Right lobe of liver (tissue), 6 donors: Measurements from ENCODE around the gene IRX2. TPM values are rescaled to one million over a fixed set of nuclear protein-coding genes. Genes with fewer than 3 reads are reported as not detected.

Experiments used
- ATAC-seq, 4 donors: fragments of 200-7000 bp; cut with Tn5 transposase; one replicate each; pipeline ENCODE4 v1.9.1; 2020; ENCODE audit warnings: mild to moderate bottlenecking in 4 of 4, moderate library complexity in 4 of 4
- DNase-seq, 3 donors: peaks; one replicate each; pipeline ENCODE4 v3.0.0-alpha.2; 2020
- H3K27ac ChIP-seq, 3 donors: fragments of 200-600 bp; one replicate each; pipeline ENCODE4 v1.8.0; 2022
- H3K27me3 ChIP-seq, 2 donors: fragments of 200-600 bp; one replicate each; pipeline ENCODE4 v1.8.0; 2022
- H3K36me3 ChIP-seq, 4 donors: fragments of 200-600 bp; sonication (generic) in 1 of 4; one replicate each; pipeline versions ENCODE4 v1.5.1 to v1.8.0; 2017 to 2022; ENCODE audit warnings: control low read depth in 1 of 4
- H3K4me1 ChIP-seq, 4 donors: fragments of 200-600 bp; sonication (generic) in 1 of 4; one replicate each; pipeline versions ENCODE4 v1.5.1 to v1.8.0; 2017 to 2022; ENCODE audit warnings: control low read depth in 1 of 4
- H3K4me3 ChIP-seq, 3 donors: fragments of 200-600 bp; one replicate each; pipeline ENCODE4 v1.8.0; 2022
- H3K9me3 ChIP-seq, 4 donors: fragments of 200-600 bp; sonication (generic) in 1 of 4; one replicate each; pipeline versions ENCODE4 v1.5.1 to v1.8.0; 2017 to 2022; ENCODE audit warnings: control low read depth in 1 of 4
- POLR2A ChIP-seq: fragments of 450-650 bp; IDR thresholded peaks from one replicate; pipeline ENCODE4 v1.6.1; 2017; ENCODE audit warnings: antibody characterized with exemption, mild to moderate bottlenecking
- WGBS: methylation state at CpG from one replicate; pipeline ENCODE4 v1.1.6; 2018; ENCODE audit warnings: low coverage, low lambda C conversion rate; ENCODE audit not compliant: insufficient coverage; ENCODE audit errors: missing lambda C conversion rate; 5-methylcytosine and 5-hydroxymethylcytosine counted together
- intact Hi-C, 2 donors: fragments of 100-400 bp; cut with DNase I; formaldehyde crosslinking; loops; one replicate each; pipeline versions ENCODE4 v1.11.2 to v1.14.1; 2022
- total RNA-seq, 6 experiments: library from RNA; depleted of rRNA in 2 of 6; stranded (reverse); fragments of >200 nt in 2 of 6; fragmentation: NEBNext Ultra II Directional in 3 of 6; extraction: Animal tissue kit (Norgen Biotek cat#: 25700) in 3 of 6; gene quantifications; one replicate each; pipeline versions ENCODE4 v1.1.0 to v1.2.4, GENCODE V29; 2016 to 2023
- TF ChIP-seq, protein P1 (sequence below), 4 donors: fragments of 200-600 bp in 3 of 4; fragments of 450-650 bp in 1 of 4; IDR thresholded peaks; one replicate each; pipeline versions ENCODE4 v1.5.1 to v1.8.0; 2016 to 2022; ENCODE audit warnings: antibody characterized with exemption in 4 of 4, mild to moderate bottlenecking in 2 of 4
- donor health status: DM: no; HTN: yes; CAD: no.
- donor health status: DM: no; HTN: no; CAD: no.
- donor health status: DM: no; HTN: no; CAD: no.
- donor health status: DM: no; HTN: yes; CAD: no.
- donor health status: DM: no; HTN: yes; CAD: no.

The IRX2 gene
- total RNA-seq, 6 experiments from 2014 or later = not detected

- peaks cover 0 to 6% (median 0%) of the 10 kb centered on the region in 4 donors for H3K4me1 ChIP-seq
- H3K4me3 ChIP-seq = no peak overlapping the region
- H3K9me3 ChIP-seq = no peaks in the 10 kb centered on the region
- ATAC-seq (no peak), DNase-seq (no peak)
- intact Hi-C loops = no loop called here
- peaks cover 0 to 67% of the 10 kb centered on the region in 2 donors for H3K27me3 ChIP-seq
- no peak overlapping the region for H3K27ac ChIP-seq
- H3K36me3 ChIP-seq = no peaks in the 10 kb centered on the region
- WGBS = 38% methylated on average over 2 of the region's 2 CpGs
- TF ChIP-seq, protein P1, sequence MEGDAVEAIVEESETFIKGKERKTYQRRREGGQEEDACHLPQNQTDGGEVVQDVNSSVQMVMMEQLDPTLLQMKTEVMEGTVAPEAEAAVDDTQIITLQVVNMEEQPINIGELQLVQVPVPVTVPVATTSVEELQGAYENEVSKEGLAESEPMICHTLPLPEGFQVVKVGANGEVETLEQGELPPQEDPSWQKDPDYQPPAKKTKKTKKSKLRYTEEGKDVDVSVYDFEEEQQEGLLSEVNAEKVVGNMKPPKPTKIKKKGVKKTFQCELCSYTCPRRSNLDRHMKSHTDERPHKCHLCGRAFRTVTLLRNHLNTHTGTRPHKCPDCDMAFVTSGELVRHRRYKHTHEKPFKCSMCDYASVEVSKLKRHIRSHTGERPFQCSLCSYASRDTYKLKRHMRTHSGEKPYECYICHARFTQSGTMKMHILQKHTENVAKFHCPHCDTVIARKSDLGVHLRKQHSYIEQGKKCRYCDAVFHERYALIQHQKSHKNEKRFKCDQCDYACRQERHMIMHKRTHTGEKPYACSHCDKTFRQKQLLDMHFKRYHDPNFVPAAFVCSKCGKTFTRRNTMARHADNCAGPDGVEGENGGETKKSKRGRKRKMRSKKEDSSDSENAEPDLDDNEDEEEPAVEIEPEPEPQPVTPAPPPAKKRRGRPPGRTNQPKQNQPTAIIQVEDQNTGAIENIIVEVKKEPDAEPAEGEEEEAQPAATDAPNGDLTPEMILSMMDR (IDR thresholded peaks at IDR 0.05) = no peak
- no peak for TF ChIP-seq POLR2A
Observed at GRCh38 chr5:2744485-2744884, 7.0 kb downstream of the IRX2 start.

- Histone ChIP-seq H3K4me3 (no peak overlapping the region), H3K4me1 (peaks cover 0 to 10% (median 0%) of the 10 kb centered on the region in 4 donors), H3K27me3 (peaks cover 0 to 63% of the 10 kb centered on the region in 2 donors), H3K36me3 (no peaks in the 10 kb centered on the region), H3K27ac (no peak overlapping the region), H3K9me3 (no peaks in the 10 kb centered on the region)
- ATAC-seq (no peak), DNase-seq (no peak)
- 8% methylated on average over 23 of the region's 55 CpGs for WGBS
- TF ChIP-seq, protein P1 (IDR thresholded peaks at IDR 0.05) = no peak
- TF ChIP-seq POLR2A = no peak
- intact Hi-C loops = no loop called here
Observed at GRCh38 chr5:2742921-2743679, 8.4 kb downstream of the IRX2 start.

DNA sequence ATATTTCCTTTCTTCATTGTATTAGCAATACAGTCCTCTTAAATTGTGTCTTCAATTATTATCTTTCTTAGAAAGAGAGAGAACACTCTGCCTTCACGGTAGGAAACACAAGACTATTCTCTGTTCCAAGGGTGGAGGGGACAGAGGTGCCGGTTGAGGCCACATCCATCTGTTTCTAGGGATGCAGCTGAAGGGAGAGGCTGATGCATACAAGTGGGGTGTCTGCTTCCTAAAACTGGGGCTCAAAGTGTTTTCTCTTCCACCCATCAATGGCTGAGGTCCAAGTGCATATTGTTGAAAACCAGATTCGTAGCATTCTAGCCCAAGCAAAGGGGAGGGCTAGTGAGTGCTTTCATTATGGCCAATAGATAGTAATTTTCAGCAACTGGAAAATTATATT, 9.5 kb downstream of the IRX2 start:
- Histone ChIP-seq H3K4me3 (no peak overlapping the region), H3K36me3 (no peaks in the 10 kb centered on the region), H3K27me3 (peaks cover 0 to 65% of the 10 kb centered on the region in 2 donors), H3K4me1 (peaks cover 0 to 10% (median 0%) of the 10 kb centered on the region in 4 donors), H3K9me3 (no peaks in the 10 kb centered on the region), H3K27ac (no peak overlapping the region)
- DNase-seq = no peak
- no peak for ATAC-seq
- TF ChIP-seq, protein P1 (IDR thresholded peaks at IDR 0.05) = no peak
- TF ChIP-seq POLR2A = no peak
- intact Hi-C loops = no loop called here
- WGBS = 2% methylated on average over 3 of the region's 3 CpGs

DNA sequence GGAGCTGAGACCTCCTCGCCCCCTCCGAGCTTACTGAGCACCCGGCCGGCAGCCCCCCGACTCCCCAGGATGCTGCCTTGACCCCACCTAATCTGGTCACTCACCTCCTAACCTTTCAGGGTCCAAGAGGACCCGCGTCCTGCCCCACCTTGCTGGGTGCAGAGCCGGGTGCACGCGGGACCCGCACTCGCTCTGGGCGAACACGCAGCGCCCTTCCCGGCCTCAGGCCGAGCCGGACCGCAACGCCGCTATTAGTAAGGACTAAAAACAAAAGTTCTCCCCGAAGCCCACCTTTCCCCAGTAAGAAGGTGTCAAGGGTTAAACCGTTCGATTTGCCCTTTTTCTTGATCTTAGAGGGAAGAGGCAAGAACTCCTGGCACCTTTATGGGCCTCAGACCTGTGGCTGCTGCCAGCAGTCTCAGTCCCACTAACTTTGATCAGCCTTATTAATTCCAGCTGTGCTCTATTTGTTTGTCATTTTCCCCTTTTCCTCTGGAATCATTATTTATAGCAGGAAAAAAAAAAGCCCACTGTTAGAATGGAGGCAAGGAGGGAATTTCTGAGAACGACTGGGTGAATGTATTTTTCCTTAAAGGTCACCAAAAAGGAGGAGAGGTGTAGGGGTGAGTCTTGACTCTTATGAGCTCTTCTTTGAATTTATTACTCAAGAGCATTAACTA, 10.5 kb downstream of the IRX2 start:
- Histone ChIP-seq H3K27me3 (peaks cover 0 to 61% of the 10 kb centered on the region in 2 donors), H3K9me3 (no peaks in the 10 kb centered on the region), H3K4me1 (peaks cover 0 to 10% (median 0%) of the 10 kb centered on the region in 4 donors), H3K36me3 (no peaks in the 10 kb centered on the region), H3K27ac (no peak overlapping the region), H3K4me3 (no peak overlapping the region)
- TF ChIP-seq POLR2A = no peak
- TF ChIP-seq, protein P1 (IDR thresholded peaks at IDR 0.05) = no peak
- WGBS = 4% methylated on average over 4 of the region's 25 CpGs
- ATAC-seq = no peak
- DNase-seq = no peak
- intact Hi-C loops = no loop called here
